ENCODE data around the gene SPRR4. TPM values are rescaled to one million over a fixed set of nuclear protein-coding genes. Genes with fewer than 3 reads are reported as not detected.

Gene SPRR4
- total and polyA plus RNA-seq, 10 of the 15 experiments (the other 5 are each of a cell fraction or from before 2014, with no cell fraction given) = not detected

GRCh38 chr1:152946248-152946647 lies 24.2 kb upstream of the SPRR4 start:
- no peaks in the 10 kb centered on the region for H3K36me3 ChIP-seq (ENCODE audit: control insufficient read depth in 2 of 2, insufficient read depth in 2 of 2, low read length in 1 of 2)
- DNase-seq (ENCODE audit: low read depth, low spot score) = no peak
- no peak for ATAC-seq
- no peak overlapping the region for H2AFZ ChIP-seq (ENCODE audit: control insufficient read depth, low read depth, low read length)
- intact Hi-C loops (cut with micrococcal nuclease; ENCODE audit: unreplicated experiment) = no loop called here
- H3K27me3 ChIP-seq (replicated peaks in 1 of 2; ENCODE audit: control insufficient read depth in 2 of 2, insufficient read depth in 2 of 2, low read length in 1 of 2) = no peaks in the 10 kb centered on the region; a peak in 2 of 4 replicates
- no peak overlapping the region for H3K4me2 ChIP-seq (ENCODE audit: control insufficient read depth, insufficient read depth)
- no peak overlapping the region for H3K9ac ChIP-seq (ENCODE audit: control insufficient read depth, insufficient read depth, low read length)
- POLR2A ChIA-PET = no interaction called here
- no TSS peak for BruUV-seq (replicated peaks)
- RAD21 ChIA-PET (ENCODE audit: unreplicated experiment) = no interaction called here
- H3K4me1 ChIP-seq (ENCODE audit: control insufficient read depth, insufficient read depth, low read length) = no peaks in the 10 kb centered on the region
- H3K9me3 ChIP-seq (replicated peaks; ENCODE audit: control insufficient read depth, insufficient read depth, low read length) = no peaks in the 10 kb centered on the region
- H3K27ac ChIP-seq (ENCODE audit: control insufficient read depth, insufficient read depth) = no peak overlapping the region
- in situ Hi-C loops (cut with MboI) = no loop called here
- no peak for TF ChIP-seq GATAD2B (conservative IDR thresholded peaks at IDR 0.05; ENCODE audit: low read depth)
- TF ChIP-seq RBBP5 (conservative IDR thresholded peaks at IDR 0.05) = no peak
- TF ChIP-seq HSF1 (IDR thresholded peaks at IDR 0.05; ENCODE audit: low read depth, low read length) = no peak
- no peak for TF ChIP-seq SREBF2 (IDR thresholded peaks at IDR 0.05; ENCODE audit: low read length)
- no peak for TF ChIP-seq BHLHE40 (IDR thresholded peaks at IDR 0.05; ENCODE audit: borderline replicate concordance in 1 of 2, low read depth in 2 of 2, low read length in 1 of 2)
- TF ChIP-seq NBN (IDR thresholded peaks at IDR 0.05) = no peak
- TF ChIP-seq BMI1 (IDR thresholded peaks at IDR 0.05; ENCODE audit: borderline replicate concordance) = no peak
- TF ChIP-seq SREBF1 (IDR thresholded peaks at IDR 0.05; ENCODE audit: low read length) = no peak
- no peak for TF ChIP-seq FOXM1 (IDR thresholded peaks at IDR 0.05; ENCODE audit: low read depth, low read length)
- TF ChIP-seq SMAD1 (IDR thresholded peaks at IDR 0.05; ENCODE audit: low read depth, partially characterized antibody) = no peak
- no peak for TF ChIP-seq PAX5 (IDR thresholded peaks at IDR 0.05; ENCODE audit: borderline replicate concordance, low read depth, low read length)
- TF ChIP-seq SPI1 (IDR thresholded peaks at IDR 0.05; ENCODE audit: borderline replicate concordance, insufficient read depth, low read depth, low read length) = no peak
- no peak for TF ChIP-seq ZBTB33 (IDR thresholded peaks at IDR 0.05)
- no peak for TF ChIP-seq EED (IDR thresholded peaks at IDR 0.05; ENCODE audit: low read depth)
- no peak for TF ChIP-seq PBX3 (IDR thresholded peaks at IDR 0.05; ENCODE audit: insufficient replicate concordance, low read depth, low read length)
- TF ChIP-seq FOXK2 (IDR thresholded peaks at IDR 0.05) = no peak
- no peak for TF ChIP-seq ZNF622 (IDR thresholded peaks at IDR 0.05)
- TF ChIP-seq CHD1 (IDR thresholded peaks at IDR 0.05; ENCODE audit: low read depth, low read length) = no peak
- no peak for TF ChIP-seq STAT3 (IDR thresholded peaks at IDR 0.05; ENCODE audit: low read depth, low read length)
- TF ChIP-seq WRNIP1 (IDR thresholded peaks at IDR 0.05; ENCODE audit: borderline replicate concordance, low read depth, low read length) = no peak
- SMC1A ChIA-PET (ENCODE audit: uncharacterized antibody, unreplicated experiment) = interaction anchor here (1.2 kb wide), 1 partner anchor 15 kb away, joined by 4 read pairs; no protein-coding TSS in a partner anchor
- FAIRE-seq = no peak
- whole genome bisulfite sequencing (ENCODE audit: insufficient coverage, insufficient replicate concordance, low lambda C conversion rate, missing lambda C conversion rate) = 0% methylated on average over 3 of the region's 3 CpGs
- no peak overlapping the region for H3K4me3 ChIP-seq
- no peaks in the 10 kb centered on the region for H3K79me2 ChIP-seq (ENCODE audit: control insufficient read depth, insufficient read depth, low read length)
- no peaks in the 10 kb centered on the region for H4K20me1 ChIP-seq (ENCODE audit: control insufficient read depth, insufficient read depth)
- CTCF ChIA-PET = no interaction called here

Measured in GM12878 (cell line).